NCI-H2107 treated with DMSO at 0.1 percent for 48 hours (cell line): ENCODE data around the gene ASB4.
"Not testable (repeated sequence)": the region's sequence is repeated elsewhere in the genome, so short reads cannot be mapped to it uniquely, and the experiment has no call there.

Experiments
- DNase-seq: peaks from one replicate; lab custom pipeline; 2025; ENCODE audit not compliant: unreplicated experiment; lab: John Stamatoyannopoulos, UW

Gene ASB4

DNA sequence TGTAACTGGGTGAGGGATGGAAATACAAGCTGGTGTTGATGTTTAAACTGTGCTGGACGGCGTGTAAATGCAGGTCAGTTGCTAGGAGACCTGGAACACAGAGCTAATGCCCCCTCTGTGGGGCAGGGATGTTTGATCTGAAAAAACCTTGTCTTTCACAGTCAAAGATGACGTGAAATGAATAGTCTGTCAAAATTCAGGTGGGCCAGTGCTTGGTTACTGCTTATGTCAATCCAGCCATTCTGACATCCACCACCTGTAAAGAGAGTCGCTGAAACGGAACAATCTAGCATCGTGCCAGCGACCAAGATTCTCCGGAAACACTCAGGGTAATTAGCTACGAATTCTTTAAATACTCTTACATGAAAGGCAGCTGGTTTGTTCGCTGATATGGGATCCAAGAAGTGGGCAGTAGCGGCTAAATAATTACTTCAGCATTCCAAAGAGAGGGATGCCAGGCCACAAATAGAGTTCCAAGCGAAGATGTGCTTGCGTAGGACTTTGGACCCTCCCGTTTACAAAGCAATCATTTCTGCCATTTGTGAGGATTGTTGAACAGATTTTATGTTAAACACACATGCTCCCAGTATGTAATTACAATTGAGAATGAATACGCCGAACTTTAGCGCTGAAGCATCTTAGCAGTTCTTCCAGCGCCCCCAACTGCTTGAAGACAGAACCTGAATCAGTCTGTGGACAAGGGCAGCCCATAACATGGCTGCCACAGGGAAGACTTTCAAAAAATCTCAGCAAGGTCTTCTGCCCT lies 7.3 kb upstream of the ASB4 start:
- no peak for DNase-seq

- no peak for DNase-seq
These were observed 5.6 kb upstream of the ASB4 start for GRCh38 chr7:95479992-95480624.

DNA sequence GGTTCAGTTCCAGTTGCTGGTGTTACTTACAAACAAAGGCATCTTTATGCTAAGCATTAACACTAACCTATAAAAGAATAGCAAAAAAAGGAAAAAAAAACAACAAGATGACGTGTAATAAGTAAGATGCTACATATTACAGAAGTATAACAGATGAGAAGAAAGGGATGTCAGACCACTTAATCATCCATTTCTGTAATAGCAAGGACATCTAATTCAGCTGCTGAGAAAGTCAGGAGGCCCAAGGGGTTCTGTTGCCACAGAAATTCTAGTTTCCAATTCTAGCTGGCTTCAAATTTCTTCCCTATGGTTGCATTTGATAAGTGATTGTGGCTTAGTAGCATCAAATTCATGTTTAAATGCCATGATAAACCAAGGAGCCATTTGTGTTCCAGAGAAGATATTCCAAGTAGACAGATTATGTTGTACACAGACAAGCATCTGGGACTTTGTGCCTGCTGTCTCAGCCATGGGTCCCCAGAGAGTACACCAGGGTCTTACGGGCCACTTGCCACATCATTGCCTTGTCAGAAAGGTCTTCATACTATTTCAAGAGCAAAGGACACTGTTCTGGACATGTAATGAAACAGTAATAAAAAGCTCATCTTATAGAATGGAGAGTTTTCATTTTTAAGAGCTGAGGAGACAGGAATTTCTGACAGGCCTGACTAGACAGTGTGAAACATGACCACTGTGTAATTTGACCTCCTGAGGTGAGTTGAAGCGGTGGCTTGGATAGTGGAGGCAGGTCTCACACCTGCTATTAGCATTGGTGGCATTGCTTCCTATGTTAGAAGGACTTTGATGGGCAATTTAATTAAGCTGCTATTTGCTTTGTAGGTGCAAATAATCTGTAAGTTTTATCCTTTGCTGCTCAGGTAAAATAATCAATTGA lies 4.2 kb upstream of the ASB4 start:
- DNase-seq: peak; percentile 49

- DNase-seq: no peak
These were observed 3.3 kb upstream of the ASB4 start for GRCh38 chr7:95482424-95482823.

GRCh38 chr7:95490231-95490762 lies 4.6 kb downstream of the ASB4 start:
- no peak for DNase-seq

DNA sequence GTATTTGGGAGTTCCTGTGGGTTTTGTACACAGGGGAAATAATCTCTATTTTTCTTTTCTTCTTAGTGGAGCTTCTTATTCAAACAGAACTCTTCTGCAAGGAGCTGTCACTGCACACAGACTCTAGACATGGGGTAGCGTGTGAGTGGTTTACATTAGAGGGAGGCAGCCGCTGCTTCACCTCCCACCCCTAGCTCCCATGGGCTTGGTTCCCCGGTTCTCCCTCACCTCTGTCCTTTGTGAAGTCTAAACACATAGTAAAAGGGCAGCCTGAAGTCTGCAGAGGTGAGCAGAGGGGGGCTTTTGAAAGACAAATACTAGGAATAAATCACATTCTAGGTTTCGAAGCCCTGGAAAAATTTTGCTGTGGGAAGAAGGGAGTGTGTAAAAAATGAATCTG lies 5.5 kb downstream of the ASB4 start:
- DNase-seq: no peak

DNA sequence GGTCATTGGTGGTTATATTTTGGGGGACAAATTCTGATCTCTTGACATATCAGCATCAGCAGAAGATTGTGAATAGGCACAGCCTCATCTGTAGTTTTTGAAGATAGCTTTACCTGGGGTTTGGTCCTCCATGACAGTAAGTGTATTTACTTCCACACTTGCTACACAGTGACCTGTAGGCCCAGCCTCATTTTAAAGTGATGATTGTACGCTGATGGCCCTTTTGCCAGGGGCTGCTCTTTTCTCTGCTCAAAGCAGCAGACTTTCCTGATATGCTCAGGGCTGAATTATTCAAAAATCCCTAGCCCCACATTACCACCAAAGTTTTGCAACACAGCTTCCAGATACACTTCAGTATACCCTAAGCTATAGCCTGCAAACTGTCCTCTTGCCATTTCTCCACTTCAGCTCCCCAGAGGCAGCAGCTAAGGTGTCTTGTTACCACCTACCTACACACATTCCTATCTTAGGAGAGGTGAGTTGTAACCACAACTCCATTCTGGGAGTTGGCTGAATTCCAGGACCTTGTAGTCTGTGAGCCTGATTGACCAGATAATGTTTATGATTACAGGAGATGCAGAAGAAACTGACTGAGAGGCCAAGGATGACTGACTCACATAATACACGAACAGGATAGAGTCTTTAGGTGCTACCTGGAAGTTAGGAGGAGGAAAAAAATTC lies 6.0 kb downstream of the ASB4 start:
- peak; percentile 95 for DNase-seq

DNA sequence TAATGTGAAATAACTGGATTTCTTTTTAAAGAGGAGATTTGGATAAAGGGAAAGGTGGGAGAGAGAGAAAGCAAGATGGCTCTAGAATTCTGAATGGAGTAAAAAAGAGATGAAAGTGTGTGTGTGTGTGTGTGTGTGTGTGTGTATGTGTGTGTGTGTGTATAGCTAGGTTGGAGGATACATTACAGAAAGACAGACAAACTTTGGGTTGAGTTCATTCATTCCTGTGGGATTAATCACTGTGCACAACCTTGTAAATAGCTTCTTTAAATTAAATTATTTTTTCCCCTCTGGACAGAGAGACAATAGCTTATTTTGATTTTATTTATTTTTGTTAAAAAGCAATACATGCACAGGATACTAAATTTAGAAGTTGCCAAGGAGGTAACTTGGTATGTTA lies 7.5 kb downstream of the ASB4 start:
- DNase-seq: no peak

- DNase-seq: no peak
These were observed 8.1 kb downstream of the ASB4 start for GRCh38 chr7:95493844-95494243.

GRCh38 chr7:95501261-95501832 lies 15.6 kb downstream of the ASB4 start:
- peak; percentile 69 for DNase-seq

DNA sequence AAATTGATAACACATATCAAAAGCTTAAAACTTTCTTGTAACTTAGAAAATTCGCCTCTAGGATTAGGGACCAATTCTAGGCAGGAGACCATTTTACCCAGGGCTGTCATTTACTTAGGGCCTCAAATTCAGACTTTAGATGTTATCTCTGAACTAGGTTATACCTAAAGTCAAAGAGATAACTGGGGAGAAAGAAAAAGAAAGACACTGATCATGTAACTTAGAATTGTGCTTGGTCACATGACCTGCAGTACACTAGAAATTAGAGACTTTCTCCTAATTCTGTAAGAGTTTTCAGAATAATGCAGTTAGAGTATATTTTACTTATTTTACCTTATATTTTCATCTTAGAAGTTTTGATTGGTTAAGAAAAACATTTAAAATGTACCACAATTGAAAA lies 16.7 kb downstream of the ASB4 start:
- DNase-seq: no peak

GRCh38 chr7:95503271-95504131 lies 17.8 kb downstream of the ASB4 start:
- no peak for DNase-seq

DNA sequence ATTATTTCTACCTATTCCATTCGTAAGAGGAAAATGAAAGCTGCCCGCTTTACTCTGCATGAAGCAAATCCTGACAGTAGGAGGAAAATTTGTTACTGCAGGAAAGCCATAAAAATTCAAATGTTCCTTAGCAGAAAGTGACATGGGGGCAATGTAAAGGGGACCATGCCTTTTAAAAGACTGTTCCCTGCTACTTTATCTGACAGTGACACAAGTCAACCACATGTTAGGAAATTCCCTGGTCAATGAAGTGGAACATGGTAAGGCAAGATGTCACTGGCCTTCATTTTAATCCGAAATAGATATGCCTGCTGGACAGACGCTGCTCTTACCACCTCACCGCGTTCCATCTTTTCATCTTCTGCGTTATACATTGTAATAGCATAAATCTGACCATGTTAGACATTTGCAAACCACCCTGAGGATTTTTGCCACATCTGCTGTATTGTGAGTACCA lies 18.4 kb downstream of the ASB4 start:
- not testable (repeated sequence) for DNase-seq

DNA sequence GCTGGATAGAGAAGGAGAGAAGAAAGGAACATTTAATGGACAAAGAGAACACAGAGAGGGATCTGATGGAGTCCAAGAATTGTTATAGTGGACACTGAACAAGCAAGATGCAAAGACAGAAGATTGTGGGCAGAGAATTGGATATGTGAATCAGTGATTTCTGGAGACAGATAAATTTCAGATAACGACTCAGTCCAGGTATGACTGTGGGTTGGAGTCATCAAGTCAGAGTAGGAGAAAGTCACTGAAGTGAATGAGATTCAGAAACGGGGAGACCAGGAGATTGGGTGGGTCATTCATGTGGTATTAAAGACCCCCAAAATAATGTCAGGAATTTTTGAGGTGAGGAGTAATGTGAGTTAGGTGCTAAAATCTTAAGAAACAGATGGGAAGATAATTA lies 23.0 kb downstream of the ASB4 start:
- DNase-seq: no peak

DNA sequence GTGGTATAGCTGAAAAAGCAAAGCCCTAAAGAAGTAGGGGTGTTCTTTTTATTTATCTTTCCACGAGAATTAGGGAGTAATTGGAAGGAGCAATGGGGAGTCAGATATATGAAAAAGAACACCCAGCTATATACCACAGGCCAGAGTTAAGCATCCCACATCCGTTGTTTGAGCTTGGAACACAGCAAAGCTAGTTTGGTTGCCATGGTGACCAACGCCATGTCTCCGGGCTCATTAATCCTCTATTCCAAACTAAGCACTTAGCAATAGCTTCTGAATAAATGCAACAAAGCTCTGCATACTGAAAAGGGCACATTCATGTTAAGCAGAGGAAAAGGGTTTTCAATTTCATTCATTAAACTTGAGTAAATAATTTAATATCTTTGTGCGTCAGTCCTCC lies 23.5 kb downstream of the ASB4 start:
- no peak for DNase-seq

- peak; percentile 67 for DNase-seq
These were observed 26.0 kb downstream of the ASB4 start for GRCh38 chr7:95511716-95512260.

DNA sequence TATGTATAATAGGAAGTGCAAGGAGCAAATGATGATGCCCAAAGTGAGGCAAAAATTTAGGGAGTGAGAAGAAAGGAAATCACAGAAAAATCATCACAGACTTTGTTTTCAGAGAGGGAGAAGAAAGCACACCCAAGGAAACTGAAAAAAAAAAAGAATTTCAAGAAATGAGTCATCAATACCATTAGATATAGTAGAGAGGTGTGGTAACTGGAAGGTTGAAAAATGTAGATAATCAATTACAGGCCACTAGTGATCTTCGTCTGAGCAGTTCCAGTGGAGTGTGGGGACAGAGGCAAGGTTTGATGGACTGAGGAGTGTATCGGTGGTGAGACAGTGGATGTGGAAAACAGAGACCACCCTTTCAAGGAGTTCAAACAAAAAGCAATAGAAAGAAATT lies 31.7 kb downstream of the ASB4 start:
- DNase-seq: no peak

DNA sequence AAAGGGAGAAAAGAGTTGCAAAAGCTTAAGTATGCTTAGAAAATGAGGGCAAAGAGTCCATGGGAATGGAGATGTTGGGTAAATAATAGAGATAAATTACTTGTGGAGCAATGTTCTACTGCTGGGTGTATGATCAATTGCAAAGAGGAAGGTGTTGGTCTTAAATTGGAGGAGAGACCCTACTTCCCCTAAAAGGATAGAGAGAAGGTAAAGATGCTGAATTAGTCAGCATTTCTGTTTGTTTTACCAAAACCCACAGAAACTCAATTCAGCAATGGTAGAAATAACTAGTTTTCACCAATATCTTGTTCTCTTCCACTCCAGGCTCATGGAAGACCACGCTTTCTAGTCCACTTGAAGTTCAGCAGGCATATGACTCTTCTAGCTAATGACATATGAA lies 32.1 kb downstream of the ASB4 start:
- DNase-seq: no peak

DNA sequence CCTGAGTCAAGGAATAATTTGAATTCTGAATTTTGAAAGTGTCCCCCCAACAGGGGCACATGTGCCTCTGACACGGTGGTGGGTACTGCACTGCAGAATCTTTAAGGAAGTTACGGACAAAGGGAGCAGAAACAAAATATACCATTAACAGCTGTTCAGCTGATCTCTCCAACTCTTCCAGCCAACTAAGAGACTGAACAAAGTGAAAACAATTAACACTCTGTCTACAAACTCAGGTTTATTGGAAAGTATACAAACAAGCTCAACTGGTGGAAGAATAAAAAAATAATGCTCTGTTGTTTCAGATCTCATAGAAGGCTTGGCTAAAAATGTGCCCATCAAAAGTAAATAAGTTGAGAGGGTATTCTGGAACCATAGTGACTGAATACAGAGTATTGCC lies 34.4 kb downstream of the ASB4 start:
- no peak for DNase-seq
